Measurements from ENCODE around the gene RNASEH1.

GRCh38 chr2:3603536-3604206 is 45.5 kb upstream of the RNASEH1 start:
- no peak for TF ChIP-seq CTCF (IDR thresholded peaks at IDR 0.05 in 2 of 3, conservative IDR thresholded peaks at IDR 0.05 in 1 of 3; ENCODE audit: control insufficient read depth in 2 of 3, extremely low read depth in 1 of 3, insufficient read depth in 1 of 3, low read depth in 3 of 3, low read length in 3 of 3)
- TF ChIP-seq CEBPB (IDR thresholded peaks at IDR 0.05; ENCODE audit: borderline replicate concordance in 1 of 2, low read depth in 2 of 2, low read length in 2 of 2), result no peak
